HG03175 (cell line): ENCODE results near the gene ITPRIP.

Experiments used
- ATAC-seq: cut with Tn5 transposase; IDR thresholded peaks from one replicate; pipeline ENCODE4 v1.9.1; 2021; ENCODE audit warnings: mild to moderate bottlenecking, moderate library complexity; ENCODE audit not compliant: unreplicated experiment

ITPRIP gene

DNA sequence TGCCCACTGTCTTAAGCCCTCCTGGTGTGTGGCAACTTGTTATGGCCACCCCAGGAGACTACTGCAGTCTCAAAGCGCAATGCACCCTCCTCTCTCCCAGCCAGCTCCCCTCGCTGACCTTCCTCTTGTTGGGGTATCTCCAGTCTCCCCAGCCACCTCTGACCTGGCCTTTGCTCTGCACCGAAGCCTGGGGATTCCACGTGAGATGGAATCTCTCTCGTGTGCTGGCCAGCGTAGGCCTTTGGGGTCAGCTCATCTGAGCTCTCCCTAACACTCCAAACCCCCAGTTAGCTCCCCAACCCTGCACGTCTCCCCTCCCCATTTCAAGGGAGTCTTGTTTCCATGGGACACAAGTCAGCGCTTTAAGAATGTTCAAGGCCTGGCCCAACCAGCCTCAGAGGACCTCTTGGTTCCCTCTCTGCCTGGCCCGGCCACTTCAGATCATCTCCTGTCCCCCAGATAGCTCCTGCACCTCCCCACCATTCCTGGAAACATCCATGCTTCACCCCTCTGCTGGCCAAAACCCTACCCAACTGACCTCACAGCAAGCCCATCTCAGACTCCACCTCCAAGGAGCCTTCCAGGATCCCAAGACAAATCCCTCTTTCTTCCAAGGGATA is 11.2 kb downstream of the ITPRIP start:
- ATAC-seq: no peak

DNA sequence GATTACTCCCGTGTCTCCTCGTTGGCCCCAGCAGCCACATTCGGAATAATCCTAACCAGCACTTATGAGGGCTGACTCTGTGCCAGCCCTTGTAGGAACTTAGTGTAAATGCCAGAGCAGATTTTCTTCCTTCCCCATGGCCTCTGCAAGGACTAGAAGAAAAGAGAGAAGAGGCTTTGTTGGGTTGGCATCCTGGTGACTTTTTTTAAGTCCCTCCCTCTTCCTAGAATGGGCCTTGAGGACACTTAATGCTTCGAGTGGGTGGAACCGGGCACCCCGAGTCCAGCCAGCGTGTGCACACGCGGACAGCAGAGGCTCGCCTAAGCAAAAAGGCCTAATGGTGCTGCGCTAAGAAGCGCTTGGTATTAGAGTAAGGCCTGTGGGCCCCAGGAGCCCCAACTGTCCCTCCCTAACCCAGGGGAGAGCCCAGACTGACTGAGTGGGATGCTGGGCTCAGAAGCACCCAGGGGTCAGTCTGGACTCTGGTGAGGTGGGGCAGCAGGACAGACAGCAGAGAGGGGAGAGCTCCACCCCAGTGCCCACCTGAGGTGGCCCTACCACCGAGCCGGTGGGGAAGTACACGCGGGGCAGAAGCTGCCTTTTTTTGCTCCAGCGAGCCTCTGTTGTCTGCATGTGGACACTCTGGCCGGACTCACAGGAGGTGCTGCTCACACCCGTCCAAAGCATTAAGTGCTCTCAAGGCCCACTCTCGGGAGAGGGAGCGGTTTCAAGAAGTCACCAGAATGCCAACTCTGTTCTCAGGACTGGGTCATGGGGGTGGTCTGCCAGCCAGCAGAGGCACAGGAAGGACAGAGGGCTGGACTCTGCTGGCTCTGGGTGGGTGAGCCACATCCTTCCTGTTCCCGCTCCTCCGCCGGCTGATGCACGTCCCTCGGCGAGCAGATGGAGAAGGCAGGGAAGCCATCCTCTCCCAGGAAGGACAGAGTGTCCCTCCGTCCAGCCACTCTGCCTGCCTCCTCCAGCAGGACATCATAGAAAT is 12.5 kb downstream of the ITPRIP start:
- no peak for ATAC-seq

DNA sequence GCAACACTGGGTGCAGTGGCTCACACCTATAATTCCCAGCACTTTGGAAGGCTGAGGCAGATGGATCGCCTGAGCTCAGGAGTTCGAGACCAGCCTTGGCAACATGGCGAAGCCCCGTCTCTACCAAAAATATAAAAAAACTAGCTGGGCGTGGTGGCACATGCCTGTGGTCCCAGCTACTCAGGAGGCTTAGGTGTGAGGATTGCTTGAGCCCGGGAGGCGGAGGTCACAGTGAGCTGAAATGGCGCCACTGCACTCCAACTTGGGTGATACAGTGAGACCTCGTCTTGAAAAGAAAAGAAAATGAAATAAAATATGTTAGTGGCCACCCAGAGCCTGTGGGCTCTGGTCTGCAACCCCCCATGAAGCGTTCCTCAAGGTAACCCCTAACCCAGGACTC is 13.3 kb downstream of the ITPRIP start:
- no peak for ATAC-seq

- no peak for ATAC-seq
These were observed 14.0 kb downstream of the ITPRIP start for GRCh38 chr10:104324221-104324686.

GRCh38 chr10:104323760-104324201 is 14.5 kb downstream of the ITPRIP start:
- ATAC-seq: no peak

DNA sequence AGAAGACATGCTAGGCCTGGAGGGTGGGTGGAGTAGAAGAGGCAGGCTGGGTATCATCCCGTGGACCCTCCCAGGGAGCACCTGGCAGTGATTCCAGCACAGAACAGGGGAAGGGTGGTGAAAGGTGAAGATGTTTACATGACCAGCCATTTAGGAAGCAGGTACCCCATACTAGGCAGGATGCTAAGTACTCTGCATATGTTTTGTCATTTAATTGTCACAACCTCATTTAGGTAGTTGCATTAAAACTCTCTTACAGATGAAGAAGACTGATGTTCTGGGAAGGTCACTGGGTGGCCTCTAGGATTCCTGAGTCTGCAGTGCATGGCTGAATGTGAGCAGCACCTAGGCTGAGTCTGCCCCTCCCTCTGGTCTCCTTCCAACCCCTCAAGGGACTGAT is 15.2 kb downstream of the ITPRIP start:
- ATAC-seq: no peak

GRCh38 chr10:104322416-104322782 is 15.9 kb downstream of the ITPRIP start:
- ATAC-seq: peak; percentile 37

DNA sequence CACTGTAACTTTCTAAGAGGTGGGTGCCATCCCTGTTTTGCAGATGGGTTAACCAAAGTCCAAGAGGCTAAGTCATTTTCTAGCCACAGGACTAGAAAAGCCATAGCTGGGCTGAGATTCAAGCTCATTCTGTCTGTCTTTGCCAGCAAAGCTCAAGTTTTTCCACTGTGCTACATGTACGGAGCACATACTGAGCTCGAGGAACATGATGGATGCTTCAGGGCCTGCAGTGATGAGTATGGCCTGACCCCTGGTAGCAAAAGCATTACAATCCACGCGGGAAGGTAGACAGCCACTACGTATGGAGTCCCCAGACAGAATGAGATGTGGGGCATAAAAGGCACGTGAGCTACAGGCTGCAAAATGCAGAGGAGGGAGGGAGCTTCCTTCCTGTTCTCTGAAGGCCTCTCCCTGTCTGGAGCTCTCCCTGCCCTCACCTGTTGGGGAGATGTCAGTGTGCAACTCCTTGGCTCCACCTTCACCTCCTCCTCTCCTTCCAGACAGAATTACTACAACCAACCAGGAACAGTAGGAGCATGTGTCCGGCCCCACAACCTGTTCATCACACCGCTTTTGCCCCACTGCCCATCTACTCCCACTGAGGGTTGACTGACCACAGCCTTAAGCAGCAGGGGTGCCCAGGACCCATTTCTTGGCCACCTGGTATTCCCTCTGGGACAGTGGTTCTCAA is 16.4 kb downstream of the ITPRIP start:
- no peak for ATAC-seq

- no peak for ATAC-seq
These were observed 17.0 kb downstream of the ITPRIP start for GRCh38 chr10:104321226-104321625.

DNA sequence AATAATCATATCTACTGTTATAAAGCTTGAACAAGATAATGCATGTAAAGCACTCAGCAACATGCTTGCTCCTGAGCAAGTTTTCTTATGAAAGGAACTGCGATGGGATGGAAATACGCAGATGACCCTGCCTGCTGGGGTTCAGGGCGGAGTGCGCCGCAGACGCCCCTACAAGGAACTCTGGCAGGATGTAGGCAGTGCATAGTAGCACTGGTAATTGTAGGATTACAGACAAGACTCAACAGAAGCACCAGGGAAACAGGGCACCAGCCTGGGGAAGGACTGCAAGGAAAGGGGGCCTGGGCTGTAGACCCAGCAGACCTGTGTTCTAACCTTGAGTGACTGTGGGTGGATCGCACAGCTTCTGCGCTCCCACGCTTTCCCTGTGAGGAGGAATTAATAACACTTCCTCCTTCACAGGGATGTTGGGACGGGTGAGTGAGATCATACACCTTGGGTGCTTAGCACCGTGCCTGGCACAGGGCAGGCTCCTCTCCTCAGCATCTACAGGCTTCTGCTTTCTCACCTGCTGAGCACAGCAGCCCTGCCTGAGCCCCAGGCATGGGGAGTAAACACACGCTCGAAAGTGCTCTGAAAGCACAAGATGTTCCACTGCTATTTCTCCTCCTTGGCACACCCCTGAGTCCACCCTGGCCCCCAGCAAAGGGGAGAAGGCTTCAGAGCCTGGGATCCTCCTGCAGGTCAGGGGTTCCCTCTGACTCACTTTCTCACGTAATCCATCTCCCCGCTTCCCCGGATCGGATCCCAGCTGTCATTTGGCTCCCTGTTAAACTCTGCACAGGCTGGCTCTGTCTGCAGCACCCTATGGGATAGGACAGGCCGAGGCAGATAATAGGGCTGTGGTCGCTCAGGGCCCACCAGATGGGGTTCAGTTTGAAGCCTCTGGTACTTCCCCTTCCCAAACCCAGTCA is 19.2 kb downstream of the ITPRIP start:
- ATAC-seq: no peak

- no peak for ATAC-seq
These were observed 19.9 kb downstream of the ITPRIP start for GRCh38 chr10:104318326-104318725.

- ATAC-seq: no peak
These were observed 20.5 kb downstream of the ITPRIP start for GRCh38 chr10:104317726-104318299.

- no peak for ATAC-seq
These were observed 21.0 kb downstream of the ITPRIP start for GRCh38 chr10:104317269-104317710.

DNA sequence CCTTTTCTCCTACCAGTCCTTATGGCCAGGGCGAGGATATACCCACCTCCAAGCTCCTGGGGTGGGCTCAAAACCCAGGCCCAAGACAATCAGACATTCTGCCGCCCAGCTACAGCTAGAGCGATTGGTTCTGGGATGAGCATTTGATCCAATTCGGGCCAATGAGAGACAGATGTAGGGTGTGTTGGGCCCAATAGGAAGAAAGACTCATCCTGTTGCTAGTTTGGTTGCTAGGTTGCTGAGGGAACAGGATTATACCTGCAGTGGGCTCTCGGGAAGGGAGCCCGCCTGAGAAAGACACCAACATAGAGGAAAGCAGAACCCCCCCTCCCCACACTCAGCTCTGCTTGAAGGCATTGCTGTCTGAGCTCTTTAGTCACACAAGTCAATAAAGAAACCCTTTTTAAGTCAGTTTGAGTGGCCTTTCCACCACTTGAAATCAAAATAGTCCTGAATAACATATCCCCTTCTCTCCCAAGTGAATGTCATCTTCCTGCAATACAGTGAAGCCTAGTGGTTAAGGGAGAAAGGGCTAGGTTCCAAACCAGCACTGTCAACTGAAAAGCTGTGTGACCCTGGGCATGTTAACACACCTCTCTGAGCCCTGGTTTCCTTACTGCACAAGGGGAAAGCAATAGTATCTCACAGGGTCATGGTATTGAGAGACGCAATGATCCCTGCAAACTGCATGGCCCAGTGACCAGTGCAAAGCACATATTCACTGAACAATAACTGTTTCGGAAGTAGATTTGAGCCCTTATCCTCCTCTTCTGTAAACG is 21.8 kb downstream of the ITPRIP start:
- ATAC-seq: no peak

DNA sequence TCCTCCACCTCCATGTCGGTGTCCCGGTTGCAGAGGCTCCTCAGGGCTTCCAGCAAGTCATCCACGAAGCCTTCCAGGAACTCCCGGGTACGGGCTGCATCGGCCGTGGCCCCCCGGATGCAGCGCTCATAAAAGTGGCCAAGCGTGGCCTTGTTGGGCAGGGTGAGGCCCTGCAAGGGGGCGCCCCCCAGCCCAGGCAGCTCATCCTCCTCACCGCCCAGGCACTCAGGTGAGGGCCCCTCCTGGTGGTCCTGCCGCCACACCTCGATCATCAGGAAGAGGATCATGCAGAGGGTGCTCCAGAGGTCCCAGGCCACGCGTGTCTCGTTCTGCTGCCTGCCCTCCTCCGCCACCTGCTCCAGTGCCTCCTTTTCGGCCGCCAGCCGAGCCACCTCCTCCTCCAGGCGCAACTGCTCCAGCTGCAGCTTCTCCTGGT is 22.8 kb downstream of the ITPRIP start:
- ATAC-seq: no peak

DNA sequence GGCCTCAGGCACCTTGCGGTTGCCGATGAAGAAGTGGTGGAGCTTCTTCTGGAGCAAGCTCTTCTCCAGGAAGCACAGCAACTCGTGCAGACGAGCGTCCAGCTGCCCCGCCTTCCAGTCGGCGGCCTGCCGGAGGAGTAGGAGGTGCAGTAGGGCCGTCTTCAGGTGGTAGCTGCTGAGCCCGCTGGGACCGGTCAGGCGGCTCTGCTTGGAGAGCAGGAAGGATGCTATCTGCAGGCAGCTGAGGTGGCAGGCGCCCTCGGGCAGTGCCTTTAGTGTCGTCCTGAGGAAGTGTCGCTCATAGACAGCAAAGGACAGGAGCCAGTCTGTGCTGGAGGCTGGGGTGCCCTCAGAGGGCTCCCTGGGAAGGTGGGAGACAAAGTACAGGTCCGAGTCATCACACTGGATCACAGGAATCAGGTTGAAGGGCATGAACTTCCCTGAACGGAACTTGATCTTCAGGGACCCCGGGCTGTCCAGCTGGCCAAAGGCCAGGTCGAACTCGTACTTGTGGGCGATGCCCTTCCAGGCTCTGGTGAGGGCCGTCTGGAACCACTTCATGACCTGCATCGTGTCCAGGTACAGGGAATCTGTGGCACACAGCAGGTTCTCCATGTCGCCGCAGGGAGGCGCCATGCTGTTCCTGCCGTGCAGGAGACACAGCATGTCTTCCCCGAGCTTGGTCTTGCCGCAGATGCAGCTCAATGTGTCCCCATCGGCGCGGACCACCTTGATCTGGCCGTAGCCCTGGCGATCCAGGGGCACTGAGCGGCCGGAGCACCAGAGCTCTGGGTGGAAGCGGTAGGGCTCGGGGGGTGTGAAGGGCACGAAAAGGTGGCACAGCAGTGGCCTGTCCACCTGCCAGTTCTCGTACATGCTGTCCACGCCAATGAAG is 23.4 kb downstream of the ITPRIP start:
- ATAC-seq: no peak

- ATAC-seq: no peak
These were observed 27.0 kb downstream of the ITPRIP start for GRCh38 chr10:104311184-104311720.
